Left lung (tissue), 10 donors: ENCODE results near the gene MCL1. TPM values are rescaled to one million over a fixed set of nuclear protein-coding genes. Genes with fewer than 3 reads are reported as not detected.

ENCODE experiments used
- ATAC-seq: fragments of 200-7000 bp; cut with Tn5 transposase; one replicate; pipeline ENCODE4 v1.9.1; 2020; ENCODE audit warnings: moderate library complexity
- DNase-seq, 4 donors: peaks; one replicate each; pipeline ENCODE4 v3.0.0-alpha.2; 2013 to 2020
- H3K27ac ChIP-seq, 2 donors: fragments of 200-600 bp; sonication (generic) in 1 of 2; one replicate each; pipeline versions ENCODE4 v1.5.0 to v1.8.0; 2020 to 2021
- H3K27me3 ChIP-seq, 2 donors: fragments of 200-600 bp; sonication (generic) in 1 of 2; one replicate each; pipeline versions ENCODE4 v1.5.0 to v1.8.0; 2020 to 2021
- H3K36me3 ChIP-seq, 2 donors: fragments of 200-600 bp; sonication (generic) in 1 of 2; one replicate each; pipeline versions ENCODE4 v1.5.0 to v1.8.0; 2020 to 2021
- H3K4me1 ChIP-seq, 2 donors: fragments of 200-600 bp; one replicate each; pipeline ENCODE4 v1.8.0; 2021
- H3K4me3 ChIP-seq, 2 donors: fragments of 200-600 bp; sonication (generic) in 1 of 2; one replicate each; pipeline versions ENCODE4 v1.5.0 to v1.8.0; 2020 to 2021; ENCODE audit warnings: mild to moderate bottlenecking in 1 of 2
- H3K9me3 ChIP-seq, 2 donors: fragments of 200-600 bp; sonication (generic) in 1 of 2; one replicate each; pipeline versions ENCODE4 v1.5.0 to v1.8.0; 2020 to 2021
- intact Hi-C, 2 donors: fragments of 100-400 bp; cut with DNase I; formaldehyde crosslinking; loops; one replicate each; pipeline versions ENCODE4 v1.11.2 to v1.14.2; 2022
- polyA plus RNA-seq, 6 donors: library from polyadenylated mRNA; unstranded; fragments of 120-200 nt; gene quantifications; one replicate each; pipeline ENCODE4 v1.2.1, GENCODE V29; 2013; ENCODE audit not compliant: insufficient read length in 6 of 6
- total RNA-seq, 2 donors: library from RNA; stranded (reverse); fragmentation: NEBNext Ultra II Directional; extraction: Animal tissue kit (Norgen Biotek cat#: 25700); gene quantifications; one replicate each; pipeline ENCODE4 v1.2.1, GENCODE V29; 2021
- TF ChIP-seq, protein P1 (sequence below), 2 donors: fragments of 200-600 bp; sonication (generic) in 1 of 2; IDR thresholded peaks; one replicate each; pipeline versions ENCODE4 v1.5.0 to v1.8.0; 2021; ENCODE audit warnings: antibody characterized with exemption in 2 of 2
- donor health status: DM: no; HTN: yes; CAD: no.
- donor health status: DM: no; HTN: no; CAD: no.

The MCL1 gene
- total and polyA plus RNA-seq, 8 donors, result 114 to 280 (median 184) TPM

- no peak overlapping the region for H3K27ac ChIP-seq
- no peaks in the 10 kb centered on the region for H3K27me3 ChIP-seq
- TF ChIP-seq, protein P1, sequence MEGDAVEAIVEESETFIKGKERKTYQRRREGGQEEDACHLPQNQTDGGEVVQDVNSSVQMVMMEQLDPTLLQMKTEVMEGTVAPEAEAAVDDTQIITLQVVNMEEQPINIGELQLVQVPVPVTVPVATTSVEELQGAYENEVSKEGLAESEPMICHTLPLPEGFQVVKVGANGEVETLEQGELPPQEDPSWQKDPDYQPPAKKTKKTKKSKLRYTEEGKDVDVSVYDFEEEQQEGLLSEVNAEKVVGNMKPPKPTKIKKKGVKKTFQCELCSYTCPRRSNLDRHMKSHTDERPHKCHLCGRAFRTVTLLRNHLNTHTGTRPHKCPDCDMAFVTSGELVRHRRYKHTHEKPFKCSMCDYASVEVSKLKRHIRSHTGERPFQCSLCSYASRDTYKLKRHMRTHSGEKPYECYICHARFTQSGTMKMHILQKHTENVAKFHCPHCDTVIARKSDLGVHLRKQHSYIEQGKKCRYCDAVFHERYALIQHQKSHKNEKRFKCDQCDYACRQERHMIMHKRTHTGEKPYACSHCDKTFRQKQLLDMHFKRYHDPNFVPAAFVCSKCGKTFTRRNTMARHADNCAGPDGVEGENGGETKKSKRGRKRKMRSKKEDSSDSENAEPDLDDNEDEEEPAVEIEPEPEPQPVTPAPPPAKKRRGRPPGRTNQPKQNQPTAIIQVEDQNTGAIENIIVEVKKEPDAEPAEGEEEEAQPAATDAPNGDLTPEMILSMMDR (IDR thresholded peaks at IDR 0.05), result no peak
- no peaks in the 10 kb centered on the region for H3K4me1 ChIP-seq
- DNase-seq (no peak), ATAC-seq (peak; percentile 81)
- no peak overlapping the region for H3K4me3 ChIP-seq
- intact Hi-C loops, result no loop called here
- no peaks in the 10 kb centered on the region for H3K36me3 ChIP-seq
- no peaks in the 10 kb centered on the region for H3K9me3 ChIP-seq
Measured at GRCh38 chr1:150537732-150538684, 41.4 kb downstream of the MCL1 start.

DNA sequence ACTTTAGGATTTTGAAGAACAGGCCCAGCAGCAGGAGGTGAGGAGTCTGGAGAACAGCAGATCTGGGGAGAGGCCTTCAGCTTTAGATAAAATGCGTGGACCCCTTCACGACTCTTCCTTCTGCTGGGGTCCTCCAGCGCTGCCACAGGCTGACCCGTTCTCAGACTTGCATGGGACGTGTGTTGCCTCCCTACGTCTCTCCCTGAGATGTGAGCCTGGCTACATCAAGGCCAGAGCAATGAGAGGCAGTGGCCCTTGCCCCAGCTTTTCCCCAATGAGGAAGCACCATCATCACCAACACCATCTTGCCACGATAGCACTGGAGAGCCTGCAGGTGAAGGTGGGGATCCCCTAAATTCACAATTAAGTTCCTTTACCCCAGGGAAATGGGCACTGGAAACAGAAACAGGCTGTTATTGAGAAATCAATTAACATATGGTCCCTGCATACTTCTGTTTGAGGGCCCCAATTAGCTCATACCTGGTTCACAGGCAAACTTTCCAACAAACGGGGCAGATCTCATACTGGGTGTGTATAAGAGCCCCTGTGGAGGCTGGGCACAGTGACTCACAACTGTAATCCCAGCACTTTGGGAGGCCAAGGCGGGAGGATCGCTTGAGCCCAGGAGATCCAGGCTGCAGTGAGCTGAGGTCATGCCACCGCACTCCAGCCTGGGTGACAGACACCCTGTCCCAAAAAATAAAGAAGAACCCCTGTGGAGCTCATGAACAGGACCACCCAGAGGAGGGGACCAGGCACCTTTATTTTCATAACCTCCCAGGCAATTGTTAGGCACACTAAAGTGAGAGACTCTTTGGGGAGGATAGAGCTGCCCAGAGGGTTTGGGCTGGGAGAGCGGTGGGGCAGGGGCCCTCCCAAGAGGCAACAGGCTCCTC, 42.3 kb downstream of the MCL1 start:
- Histone ChIP-seq H3K9me3 (no peaks in the 10 kb centered on the region), H3K4me1 (peaks cover 0 to 6% of the 10 kb centered on the region in 2 donors), H3K36me3 (no peaks in the 10 kb centered on the region), H3K27me3 (no peaks in the 10 kb centered on the region), H3K4me3 (no peak overlapping the region), H3K27ac (no peak overlapping the region)
- ATAC-seq (no peak), DNase-seq (no peak)
- intact Hi-C loops, result no loop called here
- TF ChIP-seq, protein P1 (IDR thresholded peaks at IDR 0.05), result no peak

- no peak overlapping the region for H3K4me3 ChIP-seq
- H3K36me3 ChIP-seq, result no peaks in the 10 kb centered on the region
- no peaks in the 10 kb centered on the region for H3K9me3 ChIP-seq
- no peak overlapping the region for H3K27ac ChIP-seq
- intact Hi-C loops, result no loop called here
- no peak for DNase-seq
- H3K27me3 ChIP-seq, result no peaks in the 10 kb centered on the region
- TF ChIP-seq, protein P1 (IDR thresholded peaks at IDR 0.05), result no peak
- no peak for ATAC-seq
- H3K4me1 ChIP-seq, result peaks cover 0 to 6% of the 10 kb centered on the region in 2 donors
Measured at GRCh38 chr1:150535511-150536287, 43.7 kb downstream of the MCL1 start.

GRCh38 chr1:150534002-150534401, 45.4 kb downstream of the MCL1 start:
- DNase-seq (no peak), ATAC-seq (no peak)
- peaks cover 0 to 6% of the 10 kb centered on the region in 2 donors for H3K4me1 ChIP-seq
- H3K9me3 ChIP-seq, result no peaks in the 10 kb centered on the region
- intact Hi-C loops, result no loop called here
- no peak overlapping the region for H3K27ac ChIP-seq
- TF ChIP-seq, protein P1 (IDR thresholded peaks at IDR 0.05), result no peak
- no peaks in the 10 kb centered on the region for H3K36me3 ChIP-seq
- H3K27me3 ChIP-seq, result no peaks in the 10 kb centered on the region
- H3K4me3 ChIP-seq, result no peak overlapping the region
